ENCODE measurements around the gene SYT8. TPM values are rescaled to one million over a fixed set of nuclear protein-coding genes. Genes with fewer than 3 reads are reported as not detected.
A peak's percentile ranks its signal among the peaks of the same experiment; 100 is the strongest.

The SYT8 gene
- total and polyA plus RNA-seq, 7 donors: 0.04 to 0.28 (median 0.06) TPM; not detected in 4

- 84 to 86% (median 84%) methylated on average over 20 to 21 of the region's 21 CpGs for WGBS, 3 donors
- no peak for ATAC-seq
- no peak overlapping the region for H3K27ac ChIP-seq
Measured at GRCh38 chr11:1845561-1846452, 11.0 kb downstream of the SYT8 start.

GRCh38 chr11:1846453-1846932, 11.7 kb downstream of the SYT8 start:
- TF ChIP-seq CTCF (IDR thresholded peaks at IDR 0.05): no peak
- ATAC-seq (no peak), DNase-seq (peak in 1 of 2 donors; percentile 50)
- WGBS, 3 donors: 85 to 93% (median 87%) methylated on average over 9 of the region's 9 CpGs
- Histone ChIP-seq H3K27ac (no peak overlapping the region), H3K27me3 (ENCODE audit: insufficient read depth in 3 of 3, low read length in 2 of 3) (no peaks in the 10 kb centered on the region), H3K4me1 (no peaks in the 10 kb centered on the region), H3K4me3 (no peak overlapping the region), H3K36me3 (ENCODE audit: insufficient read depth in 1 of 2, low read depth in 1 of 2) (peaks cover 0 to 4% of the 10 kb centered on the region in 2 donors), H3K9me3 (no peaks in the 10 kb centered on the region)
- intact Hi-C loops (cut with DNase I): loop anchor here in 1 of 2 donors (10.0 kb wide), 1 partner anchor 68 kb away; the partner anchor contains the start of gene TNNT3

More at GRCh38 chr11:1845561-1846452, 11.0 kb downstream of the SYT8 start:
- intact Hi-C loops (cut with DNase I): loop anchor here in 1 of 2 donors (10.0 kb wide), 1 partner anchor 69 kb away; the partner anchor contains the start of gene TNNT3
- Histone ChIP-seq H3K27me3 (ENCODE audit: insufficient read depth in 3 of 3, low read length in 2 of 3) (no peaks in the 10 kb centered on the region), H3K4me3 (no peak overlapping the region), H3K4me1 (no peaks in the 10 kb centered on the region), H3K9me3 (no peaks in the 10 kb centered on the region), H3K36me3 (ENCODE audit: insufficient read depth in 1 of 2, low read depth in 1 of 2) (peaks cover 0 to 7% of the 10 kb centered on the region in 2 donors)
- TF ChIP-seq CTCF (IDR thresholded peaks at IDR 0.05): no peak
- DNase-seq: peak; percentile 24 to 25

GRCh38 chr11:1847006-1847735, 12.4 kb downstream of the SYT8 start:
- intact Hi-C loops (cut with DNase I): loop anchor here in 1 of 2 donors (10.0 kb wide), 1 partner anchor 68 kb away; the partner anchor contains the start of gene TNNT3
- no peak for TF ChIP-seq CTCF (IDR thresholded peaks at IDR 0.05)
- no peak overlapping the region for H3K4me3 ChIP-seq
- H3K27ac ChIP-seq: no peak overlapping the region
- ATAC-seq (no peak), DNase-seq (peak in 1 of 2 donors; percentile 34)
- H3K9me3 ChIP-seq: no peaks in the 10 kb centered on the region
- H3K36me3 ChIP-seq (ENCODE audit: insufficient read depth in 1 of 2, low read depth in 1 of 2): no peaks in the 10 kb centered on the region
- WGBS, 3 donors: 87 to 94% (median 91%) methylated on average over 34 of the region's 34 CpGs
- H3K27me3 ChIP-seq (ENCODE audit: insufficient read depth in 3 of 3, low read length in 2 of 3): no peaks in the 10 kb centered on the region
- H3K4me1 ChIP-seq: no peaks in the 10 kb centered on the region

GRCh38 chr11:1847926-1848639, 13.3 kb downstream of the SYT8 start:
- ATAC-seq: no peak
- no peak for TF ChIP-seq CTCF (IDR thresholded peaks at IDR 0.05)
- H3K4me3 ChIP-seq: no peak overlapping the region
- intact Hi-C loops (cut with DNase I): loop anchor here in 1 of 2 donors (10.0 kb wide), 1 partner anchor 67 kb away; the partner anchor contains the start of gene TNNT3
- 62 to 84% (median 64%) methylated on average over 18 of the region's 18 CpGs for WGBS, 3 donors
- no peak overlapping the region for H3K27ac ChIP-seq
- DNase-seq: no peak
- no peaks in the 10 kb centered on the region for H3K9me3 ChIP-seq
- no peaks in the 10 kb centered on the region for H3K4me1 ChIP-seq
- H3K36me3 ChIP-seq (ENCODE audit: insufficient read depth in 1 of 2, low read depth in 1 of 2): no peaks in the 10 kb centered on the region
- no peaks in the 10 kb centered on the region for H3K27me3 ChIP-seq (ENCODE audit: insufficient read depth in 3 of 3, low read length in 2 of 3)

Measured in psoas muscle (tissue), 8 donors.